IPS DF 4.7 (cell line): ENCODE results near the gene HLF.

Experiments used
- DNase-seq: peaks from one replicate; pipeline ENCODE4 v3.0.0-alpha.2; 2013; ENCODE audit warnings: low spot score; ENCODE audit errors: extremely low read depth

HLF gene

GRCh38 chr17:55308613-55309391 lies 44.0 kb downstream of the HLF start:
- DNase-seq: no peak

GRCh38 chr17:55311767-55312375 lies 47.1 kb downstream of the HLF start:
- no peak for DNase-seq

DNA sequence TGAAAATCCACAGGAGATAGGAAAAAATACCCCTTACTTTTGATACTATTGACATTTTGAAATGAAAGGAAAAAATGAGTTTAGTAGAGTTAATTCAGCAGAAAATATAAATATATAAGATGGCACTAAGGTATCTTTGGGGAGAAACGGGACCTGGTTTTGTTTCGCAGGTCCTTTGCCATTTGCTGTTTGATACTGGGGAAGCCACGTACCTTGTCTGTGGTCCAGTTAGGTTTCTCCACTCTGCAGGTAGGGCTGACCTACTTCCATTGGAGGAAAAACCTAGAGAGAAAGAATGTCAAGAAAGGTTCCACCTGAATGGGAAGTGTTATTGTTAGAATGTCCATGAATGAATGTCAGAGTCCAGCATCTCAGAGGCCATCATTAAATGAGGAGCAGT lies 48.1 kb downstream of the HLF start:
- no peak for DNase-seq

DNA sequence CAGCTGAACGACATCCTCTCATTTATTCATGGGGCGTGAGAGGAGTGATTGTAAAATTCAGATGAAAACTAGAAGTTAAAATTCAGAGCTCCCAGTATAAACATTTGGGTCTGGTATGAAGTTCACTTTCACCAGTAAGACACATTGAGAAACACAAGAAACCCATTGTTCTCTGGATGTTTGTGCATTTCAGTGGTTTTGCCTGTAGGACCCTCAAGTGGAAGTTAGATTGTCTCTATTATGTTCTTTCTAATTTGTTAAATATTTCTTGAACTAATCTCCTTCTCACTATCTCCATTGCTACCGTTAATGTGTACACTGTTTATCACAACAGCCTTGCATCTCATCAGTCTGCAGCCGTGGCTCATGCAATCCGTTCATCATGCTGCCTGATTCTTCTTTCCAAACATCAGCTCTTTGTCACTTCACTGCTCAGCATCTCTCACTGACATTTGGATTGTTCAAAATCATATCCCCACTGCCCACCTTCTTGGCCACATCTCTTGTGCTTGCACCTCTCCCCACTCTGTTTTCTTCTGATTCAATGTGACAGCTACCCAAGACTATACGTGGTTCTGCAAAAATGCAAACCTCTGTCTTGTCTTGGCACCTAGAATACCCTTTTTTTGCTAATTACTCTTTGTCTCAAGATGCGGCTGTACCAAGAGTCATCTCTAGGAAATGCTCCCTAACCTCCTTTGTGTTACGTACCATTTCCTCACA lies 49.5 kb downstream of the HLF start:
- no peak for DNase-seq

- DNase-seq: no peak
These were observed 50.2 kb downstream of the HLF start for GRCh38 chr17:55314784-55315491.

- DNase-seq: no peak
These were observed 51.7 kb downstream of the HLF start for GRCh38 chr17:55316499-55316898.

- no peak for DNase-seq
These were observed 52.5 kb downstream of the HLF start for GRCh38 chr17:55317284-55317683.

- DNase-seq: no peak
These were observed 53.3 kb downstream of the HLF start for GRCh38 chr17:55318081-55318480.

DNA sequence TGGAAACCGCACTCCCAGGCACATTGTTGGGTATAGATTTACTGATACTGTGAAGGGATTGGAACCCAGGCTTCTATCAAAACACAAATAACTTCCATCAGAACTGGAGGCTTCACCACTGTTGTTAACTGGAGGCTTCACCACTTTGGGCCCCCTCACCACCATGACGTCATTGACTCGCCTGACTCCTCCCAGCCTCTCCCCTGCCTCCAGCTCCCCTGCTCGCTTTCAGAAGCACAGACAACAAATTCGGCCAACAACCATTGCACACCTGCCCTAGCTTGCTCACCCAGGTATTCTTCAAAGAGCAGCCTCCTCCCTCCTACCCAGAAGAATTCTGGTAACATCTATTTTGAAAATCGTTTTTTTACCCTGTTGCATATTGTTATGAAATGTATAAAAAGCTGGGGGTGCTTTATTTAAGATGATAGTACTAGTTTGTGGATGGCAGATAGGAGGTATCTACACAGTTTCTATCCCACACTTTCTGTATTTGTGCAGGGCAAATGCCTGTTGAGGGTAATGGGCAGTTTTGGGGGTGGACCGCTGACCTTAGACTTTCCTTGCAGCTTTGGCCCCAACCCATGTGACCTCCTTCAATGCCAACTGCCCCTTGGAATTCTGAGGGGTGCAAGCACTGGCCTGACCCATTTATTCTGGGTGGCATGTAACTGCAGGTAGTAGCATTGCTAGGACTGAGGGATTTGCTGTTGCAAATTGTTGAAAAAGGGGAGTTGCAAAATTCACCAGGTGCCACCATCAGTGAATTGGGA lies 54.1 kb downstream of the HLF start:
- no peak for DNase-seq

- no peak for DNase-seq
These were observed 55.3 kb downstream of the HLF start for GRCh38 chr17:55319933-55320593.

DNA sequence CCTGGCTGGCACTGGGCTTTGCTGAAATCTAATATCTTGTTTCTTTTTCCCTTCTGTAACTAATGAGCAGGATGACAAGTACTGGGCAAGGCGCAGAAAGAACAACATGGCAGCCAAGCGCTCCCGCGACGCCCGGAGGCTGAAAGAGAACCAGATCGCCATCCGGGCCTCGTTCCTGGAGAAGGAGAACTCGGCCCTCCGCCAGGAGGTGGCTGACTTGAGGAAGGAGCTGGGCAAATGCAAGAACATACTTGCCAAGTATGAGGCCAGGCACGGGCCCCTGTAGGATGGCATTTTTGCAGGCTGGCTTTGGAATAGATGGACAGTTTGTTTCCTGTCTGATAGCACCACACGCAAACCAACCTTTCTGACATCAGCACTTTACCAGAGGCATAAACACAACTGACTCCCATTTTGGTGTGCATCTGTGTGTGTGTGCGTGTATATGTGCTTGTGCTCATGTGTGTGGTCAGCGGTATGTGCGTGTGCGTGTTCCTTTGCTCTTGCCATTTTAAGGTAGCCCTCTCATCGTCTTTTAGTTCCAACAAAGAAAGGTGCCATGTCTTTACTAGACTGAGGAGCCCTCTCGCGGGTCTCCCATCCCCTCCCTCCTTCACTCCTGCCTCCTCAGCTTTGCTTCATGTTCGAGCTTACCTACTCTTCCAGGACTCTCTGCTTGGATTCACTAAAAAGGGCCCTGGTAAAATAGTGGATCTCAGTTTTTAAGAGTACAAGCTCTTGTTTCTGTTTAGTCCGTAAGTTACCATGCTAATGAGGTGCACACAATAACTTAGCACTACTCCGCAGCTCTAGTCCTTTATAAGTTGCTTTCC lies 56.0 kb downstream of the HLF start:
- DNase-seq: no peak

DNA sequence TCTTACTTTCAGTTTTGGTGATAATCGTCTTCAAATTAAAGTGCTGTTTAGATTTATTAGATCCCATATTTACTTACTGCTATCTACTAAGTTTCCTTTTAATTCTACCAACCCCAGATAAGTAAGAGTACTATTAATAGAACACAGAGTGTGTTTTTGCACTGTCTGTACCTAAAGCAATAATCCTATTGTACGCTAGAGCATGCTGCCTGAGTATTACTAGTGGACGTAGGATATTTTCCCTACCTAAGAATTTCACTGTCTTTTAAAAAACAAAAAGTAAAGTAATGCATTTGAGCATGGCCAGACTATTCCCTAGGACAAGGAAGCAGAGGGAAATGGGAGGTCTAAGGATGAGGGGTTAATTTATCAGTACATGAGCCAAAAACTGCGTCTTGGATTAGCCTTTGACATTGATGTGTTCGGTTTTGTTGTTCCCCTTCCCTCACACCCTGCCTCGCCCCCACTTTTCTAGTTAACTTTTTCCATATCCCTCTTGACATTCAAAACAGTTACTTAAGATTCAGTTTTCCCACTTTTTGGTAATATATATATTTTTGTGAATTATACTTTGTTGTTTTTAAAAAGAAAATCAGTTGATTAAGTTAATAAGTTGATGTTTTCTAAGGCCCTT lies 56.8 kb downstream of the HLF start:
- DNase-seq: no peak

GRCh38 chr17:55322453-55322985 lies 57.8 kb downstream of the HLF start:
- DNase-seq: no peak

DNA sequence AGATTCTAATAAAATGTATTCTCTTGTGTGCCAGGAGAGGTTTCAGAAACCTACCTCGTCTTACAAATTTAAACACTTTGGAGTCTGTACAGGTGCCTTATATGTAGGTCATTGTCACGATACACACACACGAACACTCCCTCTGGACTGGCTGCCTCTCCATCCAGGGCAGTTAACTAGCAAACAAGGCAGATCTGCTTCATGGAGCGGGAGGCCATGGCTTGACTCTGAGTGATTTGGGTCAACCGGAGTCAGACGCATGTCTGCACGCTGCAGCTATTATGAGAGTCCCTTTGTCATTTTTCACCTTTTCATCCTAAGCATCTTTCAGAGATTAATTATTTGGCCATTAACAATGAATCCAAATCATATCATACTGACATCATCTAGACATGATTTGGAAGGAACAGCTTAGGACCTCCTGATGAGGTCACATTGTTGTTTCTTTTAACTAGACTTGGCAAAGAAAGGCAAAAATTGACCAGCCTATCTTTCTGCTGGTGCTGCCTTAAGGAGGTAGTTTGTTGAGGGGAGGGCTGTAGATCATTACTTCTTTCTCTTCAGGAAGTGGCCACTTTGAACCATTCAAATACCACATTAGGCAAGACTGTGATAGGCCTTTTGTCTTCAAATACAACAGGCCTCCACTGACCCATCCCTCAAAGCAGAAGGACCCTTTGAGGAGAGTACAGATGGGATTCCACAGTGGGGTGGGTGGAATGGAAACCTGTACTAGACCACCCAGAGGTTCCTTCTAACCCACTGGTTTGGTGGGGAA lies 58.9 kb downstream of the HLF start:
- DNase-seq: no peak

DNA sequence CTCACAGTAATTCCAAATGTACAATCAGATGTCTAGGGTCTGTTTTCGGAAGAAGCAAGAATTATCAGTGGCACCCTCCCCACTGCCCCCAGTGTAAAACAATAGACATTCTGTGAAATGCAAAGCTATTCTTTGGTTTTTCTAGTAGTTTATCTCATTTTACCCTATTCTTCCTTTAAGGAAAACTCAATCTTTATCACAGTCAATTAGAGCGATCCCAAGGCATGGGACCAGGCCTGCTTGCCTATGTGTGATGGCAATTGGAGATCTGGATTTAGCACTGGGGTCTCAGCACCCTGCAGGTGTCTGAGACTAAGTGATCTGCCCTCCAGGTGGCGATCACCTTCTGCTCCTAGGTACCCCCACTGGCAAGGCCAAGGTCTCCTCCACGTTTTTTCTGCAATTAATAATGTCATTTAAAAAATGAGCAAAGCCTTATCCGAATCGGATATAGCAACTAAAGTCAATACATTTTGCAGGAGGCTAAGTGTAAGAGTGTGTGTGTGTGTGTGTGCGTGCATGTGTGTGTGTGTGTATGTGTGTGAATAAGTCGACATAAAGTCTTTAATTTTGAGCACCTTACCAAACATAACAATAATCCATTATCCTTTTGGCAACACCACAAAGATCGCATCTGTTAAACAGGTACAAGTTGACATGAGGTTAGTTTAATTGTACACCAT lies 59.7 kb downstream of the HLF start:
- no peak for DNase-seq

- DNase-seq: no peak
These were observed 60.6 kb downstream of the HLF start for GRCh38 chr17:55325406-55325805.

- no peak for DNase-seq
These were observed 61.3 kb downstream of the HLF start for GRCh38 chr17:55326030-55326429.
